GM12865 (cell line): ENCODE data around the gene SIN3A.
"Not testable (repeated sequence)": the region's sequence is repeated elsewhere in the genome, so short reads cannot be mapped to it uniquely, and the experiment has no call there.

Experiments used
- DNase-seq: peaks from one replicate; pipeline ENCODE4 v3.0.0; 2010; ENCODE audit warnings: low read depth
- H3K4me3 ChIP-seq: 2 replicates; pipeline ENCODE4 v1.5.1; 2011; ENCODE audit warnings: mild to moderate bottlenecking, low read depth, low read length, control low read depth
- TF ChIP-seq, protein P1 (sequence below): IDR thresholded peaks from 2 replicates; pipeline ENCODE4 v1.5.1; 2011; ENCODE audit warnings: low read length, control low read depth, low read depth, inconsistent platforms; ENCODE audit not compliant: insufficient read depth; ENCODE audit errors: missing control alignments

SIN3A gene

DNA sequence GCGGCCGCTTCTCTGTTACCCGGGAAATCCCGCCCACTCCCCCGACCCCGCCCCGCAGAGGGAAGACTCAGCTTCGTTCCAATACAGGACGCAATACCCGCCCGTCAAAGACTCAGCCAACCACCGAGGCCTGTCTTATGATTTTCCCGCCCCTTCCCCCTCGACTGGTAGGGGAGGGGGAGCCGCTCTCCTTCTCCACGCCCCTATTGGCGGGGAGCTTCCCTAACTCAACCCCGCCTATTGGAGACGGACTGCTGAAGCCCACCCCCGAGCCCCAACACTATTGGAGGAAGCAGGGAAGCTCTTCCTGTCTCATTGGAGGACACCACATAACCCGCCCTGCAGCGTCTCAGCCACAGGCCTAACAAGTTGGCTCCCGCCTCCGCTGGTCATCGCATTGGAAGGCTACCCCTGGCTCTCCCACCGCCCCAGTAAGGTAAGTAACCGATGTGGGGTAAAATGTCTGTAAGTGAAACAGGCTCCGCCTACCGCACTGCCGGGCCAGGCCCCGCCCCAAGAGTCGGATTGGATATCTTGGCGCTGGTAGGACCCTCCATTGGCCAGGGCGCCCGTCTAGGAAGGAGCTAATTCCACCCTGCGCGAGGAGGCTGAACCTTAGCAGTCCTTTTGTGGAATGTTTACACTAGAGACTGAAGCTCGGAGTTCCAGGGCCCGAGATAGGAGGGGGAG is at the start of gene SIN3A:
Gene SIN3A (minus strand): TSS at position 17 of the 690 bp plus-strand sequence. CDS start 21,315 bp downstream, outside the sequence.
- H3K4me3 ChIP-seq = peak within 1 kb of the TSS; percentile 100
- TF ChIP-seq, protein P1, sequence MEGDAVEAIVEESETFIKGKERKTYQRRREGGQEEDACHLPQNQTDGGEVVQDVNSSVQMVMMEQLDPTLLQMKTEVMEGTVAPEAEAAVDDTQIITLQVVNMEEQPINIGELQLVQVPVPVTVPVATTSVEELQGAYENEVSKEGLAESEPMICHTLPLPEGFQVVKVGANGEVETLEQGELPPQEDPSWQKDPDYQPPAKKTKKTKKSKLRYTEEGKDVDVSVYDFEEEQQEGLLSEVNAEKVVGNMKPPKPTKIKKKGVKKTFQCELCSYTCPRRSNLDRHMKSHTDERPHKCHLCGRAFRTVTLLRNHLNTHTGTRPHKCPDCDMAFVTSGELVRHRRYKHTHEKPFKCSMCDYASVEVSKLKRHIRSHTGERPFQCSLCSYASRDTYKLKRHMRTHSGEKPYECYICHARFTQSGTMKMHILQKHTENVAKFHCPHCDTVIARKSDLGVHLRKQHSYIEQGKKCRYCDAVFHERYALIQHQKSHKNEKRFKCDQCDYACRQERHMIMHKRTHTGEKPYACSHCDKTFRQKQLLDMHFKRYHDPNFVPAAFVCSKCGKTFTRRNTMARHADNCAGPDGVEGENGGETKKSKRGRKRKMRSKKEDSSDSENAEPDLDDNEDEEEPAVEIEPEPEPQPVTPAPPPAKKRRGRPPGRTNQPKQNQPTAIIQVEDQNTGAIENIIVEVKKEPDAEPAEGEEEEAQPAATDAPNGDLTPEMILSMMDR = no peak

DNA sequence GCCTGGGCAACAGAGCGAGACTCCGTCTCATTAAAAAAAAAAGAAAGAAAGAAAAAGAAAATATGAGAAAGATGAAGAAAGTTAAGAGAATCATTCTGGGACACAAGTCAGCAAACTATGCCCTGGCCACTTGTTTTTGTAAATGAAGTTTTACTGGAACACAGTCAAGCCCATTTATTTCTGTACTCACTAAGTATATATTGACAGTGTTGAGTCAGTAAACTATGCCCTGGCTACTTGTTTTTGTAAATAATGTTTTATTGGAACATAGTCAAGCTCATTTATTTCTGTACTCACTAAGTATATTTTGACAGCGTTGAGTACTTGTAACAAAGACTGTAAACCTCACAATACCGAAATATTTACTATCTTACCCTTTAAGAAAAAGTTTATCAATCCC is 42.2 kb upstream of the SIN3A start:
- no peak overlapping the region for H3K4me3 ChIP-seq
- TF ChIP-seq, protein P1 = no peak
- DNase-seq = no peak

More for the DNA sequence above, at the start of gene SIN3A:
- peak; percentile 100 for DNase-seq

DNA sequence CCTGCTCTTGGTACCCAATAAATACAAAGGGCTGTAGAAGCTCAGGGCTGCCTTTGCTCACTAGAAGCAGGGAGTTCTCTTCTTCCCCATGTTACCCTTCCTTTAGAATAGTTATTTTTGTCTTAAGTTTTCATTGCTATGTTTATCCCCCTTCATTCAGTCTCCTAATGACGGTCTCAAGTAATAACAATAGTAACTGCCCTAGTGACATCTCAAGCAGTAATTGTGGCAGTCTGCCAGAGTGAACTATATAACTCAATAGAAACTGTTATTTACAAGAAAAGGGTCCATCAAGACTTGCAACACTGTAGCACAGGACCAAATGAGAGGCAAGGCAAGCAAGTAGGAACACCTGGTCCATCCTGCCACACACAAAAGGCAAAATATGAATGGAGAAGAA is 32.5 kb upstream of the SIN3A start:
- no peak for DNase-seq
- no peak overlapping the region for H3K4me3 ChIP-seq
- TF ChIP-seq, protein P1 = no peak

DNA sequence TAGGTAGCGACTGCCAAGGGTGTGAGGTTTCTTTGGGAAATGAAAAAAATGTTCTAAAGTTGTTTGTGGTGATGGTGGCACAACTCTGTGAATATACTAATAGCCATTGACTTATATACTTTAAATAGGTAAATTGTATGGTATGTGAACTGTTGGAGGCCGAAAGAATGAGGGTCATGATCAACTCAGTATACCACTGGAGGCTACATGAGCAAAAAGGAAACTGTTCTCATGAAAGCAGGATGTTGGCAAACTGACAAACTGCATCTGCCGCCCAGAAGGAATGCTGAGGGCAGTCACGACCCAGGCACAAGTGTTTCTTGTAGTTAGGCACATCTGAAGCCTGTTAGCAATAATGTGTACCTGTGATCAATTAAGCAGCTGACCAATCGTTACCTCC is 32.1 kb upstream of the SIN3A start:
- H3K4me3 ChIP-seq, DNase-seq: not testable (repeated sequence)

DNA sequence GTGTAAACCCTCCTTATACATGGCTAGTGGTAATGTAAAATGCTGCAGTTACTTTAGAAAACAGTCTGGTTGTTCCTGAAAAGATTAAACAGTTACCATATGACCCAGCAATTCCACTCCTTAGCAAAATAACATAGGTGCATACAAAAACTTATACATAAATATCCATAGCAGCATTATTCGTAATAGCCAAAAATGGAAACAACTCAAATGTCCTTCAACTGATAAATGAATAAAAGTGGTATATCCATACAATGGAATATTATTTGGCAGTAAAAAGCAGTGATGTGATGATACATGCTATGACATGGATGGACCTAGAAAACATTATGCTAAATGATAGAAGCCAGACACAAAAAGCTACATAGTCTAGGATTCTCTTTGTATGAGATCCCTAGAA is 31.6 kb upstream of the SIN3A start:
- no peak for DNase-seq
- H3K4me3 ChIP-seq = no peak overlapping the region
- TF ChIP-seq, protein P1 = no peak

DNA sequence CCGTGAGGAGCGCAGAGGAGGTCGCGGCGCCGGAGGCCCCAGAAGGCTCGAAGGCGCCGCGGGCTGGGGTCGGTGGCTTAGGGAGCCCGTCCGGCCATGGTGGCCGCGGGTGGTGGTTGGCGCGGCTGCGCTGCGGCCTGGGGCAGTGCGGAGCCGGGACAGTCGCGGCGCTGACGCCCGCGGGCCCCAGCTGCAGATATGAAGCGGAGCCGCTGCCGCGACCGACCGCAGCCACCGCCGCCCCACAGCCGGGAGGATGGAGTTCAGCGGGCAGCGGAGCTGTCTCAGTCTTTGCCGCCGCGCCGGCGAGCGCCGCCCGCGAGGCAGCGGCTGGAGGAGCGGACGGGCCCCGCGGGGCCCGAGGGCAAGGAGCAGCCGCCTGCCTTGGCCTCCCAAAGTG is 29.0 kb upstream of the SIN3A start:
- not testable (repeated sequence) for H3K4me3 ChIP-seq, DNase-seq

DNA sequence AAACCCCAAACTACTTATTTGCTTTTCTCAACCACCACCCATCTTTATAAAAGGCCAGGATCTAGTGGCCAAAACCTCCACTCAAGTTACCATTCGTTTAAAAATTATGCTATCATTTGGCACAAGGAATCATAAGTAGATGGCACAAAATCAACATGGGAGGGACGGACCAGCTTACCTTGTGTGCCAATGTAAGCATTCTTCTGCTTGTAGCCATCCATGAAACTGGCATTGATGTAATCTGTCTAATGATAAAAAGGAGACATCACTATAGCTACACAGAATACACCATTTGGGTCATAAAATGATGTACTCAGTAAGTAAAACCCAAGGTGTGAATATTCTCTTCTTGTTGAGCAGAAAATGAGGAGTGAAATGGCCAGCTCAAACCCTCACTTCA is 28.2 kb upstream of the SIN3A start:
- DNase-seq = no peak
- TF ChIP-seq, protein P1 = no peak
- no peak overlapping the region for H3K4me3 ChIP-seq

DNA sequence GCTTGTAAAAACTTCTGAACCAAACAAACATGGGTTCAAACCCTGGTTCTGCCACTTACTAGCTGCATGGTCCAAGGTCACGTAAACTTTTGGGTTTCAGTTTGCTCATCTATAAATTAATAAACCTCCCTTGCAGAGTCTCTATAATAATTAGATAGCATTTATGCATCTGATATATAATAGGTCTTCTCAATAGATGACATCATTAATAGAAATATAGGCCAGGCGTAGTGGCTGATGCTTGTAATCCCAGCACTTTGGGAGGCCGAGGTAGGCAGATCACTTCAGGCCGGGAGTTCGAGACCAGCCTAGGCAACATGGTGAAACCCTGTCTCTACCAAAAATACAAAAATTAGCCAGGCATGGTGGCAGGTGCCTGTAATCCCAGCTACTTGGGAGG is 25.6 kb upstream of the SIN3A start:
- DNase-seq, H3K4me3 ChIP-seq: not testable (repeated sequence)
